GM10847 (cell line): ENCODE data around the gene ARHGEF12.

Source experiments
- POLR2A ChIP-seq: IDR thresholded peaks from 2 replicates; pipeline ENCODE4 v1.6.1; 2011; ENCODE audit not compliant: insufficient read length; ENCODE audit errors: extremely low read depth

Gene ARHGEF12

GRCh38 chr11:120335908-120336640, at the start of gene ARHGEF12:
Gene ARHGEF12 (plus strand): TSS chr11:120336413. CDS start chr11:120337244, 831 bp downstream.
- TF ChIP-seq POLR2A: peak; percentile 34

GRCh38 chr11:120288021-120288420, 48.2 kb upstream of the ARHGEF12 start:
- no peak for TF ChIP-seq POLR2A

- TF ChIP-seq POLR2A: no peak
Measured at GRCh38 chr11:120289426-120289825, 46.8 kb upstream of the ARHGEF12 start.

- TF ChIP-seq POLR2A: no peak
Measured at GRCh38 chr11:120290956-120291355, 45.3 kb upstream of the ARHGEF12 start.

- no peak for TF ChIP-seq POLR2A
Measured at GRCh38 chr11:120293038-120293800, 43.0 kb upstream of the ARHGEF12 start.

GRCh38 chr11:120294096-120294495, 42.1 kb upstream of the ARHGEF12 start:
- no peak for TF ChIP-seq POLR2A

GRCh38 chr11:120295099-120295498, 41.1 kb upstream of the ARHGEF12 start:
- no peak for TF ChIP-seq POLR2A

GRCh38 chr11:120296554-120296953, 39.7 kb upstream of the ARHGEF12 start:
- TF ChIP-seq POLR2A: no peak

- TF ChIP-seq POLR2A: no peak
Measured at GRCh38 chr11:120298461-120298860, 37.8 kb upstream of the ARHGEF12 start.

GRCh38 chr11:120302001-120302805, 34.0 kb upstream of the ARHGEF12 start:
- no peak for TF ChIP-seq POLR2A

- no peak for TF ChIP-seq POLR2A
Measured at GRCh38 chr11:120303004-120303637, 33.1 kb upstream of the ARHGEF12 start.

- no peak for TF ChIP-seq POLR2A
Measured at GRCh38 chr11:120304526-120304925, 31.7 kb upstream of the ARHGEF12 start.

GRCh38 chr11:120305286-120305685, 30.9 kb upstream of the ARHGEF12 start:
- no peak for TF ChIP-seq POLR2A

- TF ChIP-seq POLR2A: no peak
Measured at GRCh38 chr11:120306519-120307242, 29.5 kb upstream of the ARHGEF12 start.
